Inferior parietal cortex (tissue), 1 donor: Measurements from ENCODE around the gene HIP1R.
A peak's percentile ranks its signal among the peaks of the same experiment; 100 is the strongest.
"Not testable (repeated sequence)": the region's sequence is repeated elsewhere in the genome, so short reads cannot be mapped to it uniquely, and the experiment has no call there.

Experiments
- DNase-seq: peaks from one replicate; pipeline ENCODE4 v3.0.0-alpha.2; 2016; ENCODE audit errors: extremely low spot score

HIP1R gene

DNA sequence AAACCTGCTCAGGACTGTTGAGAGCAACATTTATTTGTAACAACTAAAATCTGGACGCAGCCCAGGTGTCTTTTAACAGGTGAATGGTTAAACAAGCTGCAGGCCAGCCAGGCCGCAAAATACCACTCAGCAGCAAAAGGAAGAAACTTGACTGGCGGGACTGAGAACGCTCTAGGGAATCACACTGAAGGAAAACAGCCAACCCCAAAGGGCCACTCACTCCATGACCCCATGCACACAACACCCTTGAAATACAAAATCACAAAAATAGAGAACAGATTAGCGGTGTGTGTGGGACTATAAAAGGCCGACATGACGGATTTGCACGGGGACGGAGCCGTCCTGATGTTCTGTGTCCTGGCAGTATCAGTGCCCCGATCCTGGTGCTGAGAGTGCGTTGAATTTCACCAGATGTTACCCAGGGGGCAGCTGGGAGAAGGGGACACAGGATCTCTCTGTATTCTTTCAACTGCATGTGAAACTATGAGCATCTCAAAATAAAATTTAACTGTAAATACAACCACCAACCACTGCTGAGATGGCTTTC is 37.6 kb downstream of the HIP1R start:
- DNase-seq, result no peak

DNA sequence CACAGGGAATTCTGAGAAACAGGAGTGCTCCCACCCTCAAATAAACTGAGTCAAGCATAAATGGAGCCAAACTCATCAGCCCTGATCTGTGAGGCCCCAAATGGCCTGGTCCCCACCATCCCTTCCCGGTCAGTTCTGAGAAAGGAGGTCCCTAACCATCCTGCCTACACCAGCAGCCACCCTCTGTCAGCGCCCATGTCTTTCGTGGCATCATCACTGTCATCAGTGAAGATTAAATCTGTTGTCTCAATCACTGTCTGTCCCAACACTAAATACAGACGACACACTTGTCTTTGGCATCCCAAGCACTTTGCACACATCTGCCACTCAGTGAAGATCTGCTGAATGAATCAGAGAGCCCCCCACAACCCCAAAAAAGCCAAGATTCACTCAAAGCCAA is 38.3 kb downstream of the HIP1R start:
- DNase-seq, result no peak

DNA sequence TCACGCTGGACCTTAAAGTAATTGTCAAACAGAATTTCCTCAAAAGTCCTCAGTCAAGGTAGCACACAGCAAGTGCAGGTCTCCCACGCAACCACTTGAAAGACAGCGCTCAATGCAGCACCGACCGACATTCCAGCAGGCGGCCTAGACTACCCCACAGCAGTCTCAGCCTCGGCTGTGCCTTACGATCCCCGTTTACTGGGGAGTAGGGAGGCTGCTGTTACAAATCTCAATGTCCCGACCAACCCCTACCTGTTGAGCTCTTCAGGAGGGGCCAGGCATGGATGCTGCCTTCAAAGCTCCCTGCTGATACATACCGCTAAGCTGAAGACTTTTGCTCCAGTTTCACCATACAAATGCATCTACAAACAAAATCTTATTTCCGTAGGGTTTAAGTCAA is 38.8 kb downstream of the HIP1R start:
- DNase-seq, result no peak

DNA sequence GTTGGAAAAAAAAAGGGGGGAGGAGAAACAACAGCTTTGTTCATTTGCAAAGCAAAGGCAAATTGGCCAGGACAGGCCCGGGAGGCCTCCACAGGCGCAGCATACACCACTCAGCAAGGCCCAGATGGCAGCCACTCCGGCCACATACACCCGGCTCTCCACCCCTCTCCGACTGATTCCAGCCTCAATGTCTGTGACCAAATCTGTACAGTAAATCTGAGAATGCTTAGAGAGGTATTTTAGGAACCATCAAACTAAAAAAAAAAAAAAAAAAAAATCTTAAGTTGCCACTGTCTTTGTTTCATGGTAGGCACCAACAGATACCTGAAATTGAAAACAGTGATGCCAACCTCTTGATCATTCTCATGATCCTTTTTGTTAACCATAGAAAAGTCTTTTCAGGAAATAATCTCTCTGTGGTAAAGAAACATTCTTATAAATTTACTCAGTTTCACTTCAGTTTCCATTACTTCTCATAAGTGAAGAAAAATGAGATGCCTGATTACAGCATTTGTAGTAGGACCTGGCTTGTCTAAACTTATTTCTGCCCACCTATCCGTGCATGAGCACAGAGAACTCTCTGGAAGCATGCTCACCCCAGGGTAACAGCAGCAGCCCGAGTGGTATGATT is 40.4 kb downstream of the HIP1R start:
- no peak for DNase-seq

DNA sequence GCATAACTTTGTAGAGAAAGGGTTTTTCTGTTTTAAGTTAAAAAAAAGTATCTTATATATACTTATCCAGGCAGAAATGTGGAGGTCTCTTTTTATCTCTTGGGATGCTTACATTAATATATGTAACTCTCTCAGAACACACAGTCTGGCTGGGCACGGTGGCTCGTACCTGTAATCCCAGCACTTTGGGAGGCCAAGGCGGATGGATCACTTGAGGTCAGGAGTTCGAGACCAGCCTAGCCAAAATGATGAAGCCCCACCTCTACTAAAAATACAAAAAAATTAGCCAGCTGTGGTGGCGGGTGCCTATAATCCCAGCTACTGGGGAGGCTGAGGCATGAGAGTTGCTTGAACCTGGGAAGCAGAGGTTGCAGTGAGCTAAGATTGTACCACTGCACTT is 41.0 kb downstream of the HIP1R start:
- not testable (repeated sequence) for DNase-seq

DNA sequence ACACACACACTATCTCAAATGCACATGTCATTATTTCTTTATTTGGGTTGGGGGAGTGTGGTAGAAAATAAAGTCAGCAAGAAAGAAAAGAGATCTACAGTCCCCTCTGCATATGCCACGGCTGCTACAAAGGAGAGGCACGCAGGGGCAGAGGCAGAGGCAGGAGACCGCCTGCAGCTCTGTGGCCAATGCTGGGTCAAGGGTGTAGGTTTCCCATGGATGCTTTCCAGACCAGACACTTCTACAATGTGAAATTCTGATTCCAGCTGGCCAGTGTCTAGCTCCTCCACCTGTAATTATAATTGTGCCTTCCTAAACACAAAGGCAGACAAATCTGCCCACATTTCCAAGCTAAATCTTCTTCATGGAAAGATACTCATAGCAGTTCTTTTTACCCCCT is 41.5 kb downstream of the HIP1R start:
- DNase-seq, result no peak

DNA sequence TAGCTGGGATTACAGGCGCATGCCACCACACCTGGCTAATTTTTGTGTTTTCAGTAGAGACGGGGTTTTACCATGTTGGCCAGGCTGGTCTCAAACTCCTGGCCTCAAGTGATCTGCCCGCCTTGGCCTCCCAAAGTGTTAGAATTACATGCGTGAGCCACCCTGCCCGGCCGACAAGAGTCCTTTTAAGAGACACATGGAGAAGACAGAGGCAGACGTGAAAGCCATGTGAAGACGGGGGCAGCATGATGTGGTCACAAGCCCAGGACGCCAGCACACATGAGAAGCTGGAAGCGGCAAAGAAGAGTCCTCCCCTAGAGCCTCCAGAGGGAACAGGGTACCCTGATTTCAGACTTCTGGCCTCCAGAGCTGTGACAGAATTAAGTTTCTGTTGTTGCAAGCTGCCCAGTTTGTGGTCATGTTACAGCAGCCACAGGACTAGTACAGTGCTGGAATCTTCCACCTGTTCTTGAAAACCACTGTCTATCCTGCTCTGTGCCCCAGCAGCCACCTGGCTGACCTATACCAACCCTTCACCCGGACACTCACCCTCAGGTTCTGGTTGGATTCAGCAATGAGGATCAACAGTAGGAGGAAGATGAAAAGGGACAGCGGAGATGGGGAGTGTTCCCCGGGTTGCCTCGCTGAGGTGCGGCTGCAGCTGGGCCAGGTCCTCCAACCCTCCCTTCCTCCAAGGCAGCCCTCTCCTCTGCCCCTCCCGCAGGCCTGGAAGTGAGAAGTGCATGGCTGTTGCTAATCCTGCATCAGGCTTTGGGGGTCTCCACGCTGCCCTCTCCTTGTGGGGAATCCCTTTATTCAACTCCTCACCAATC is 43.7 kb downstream of the HIP1R start:
- DNase-seq, result no peak

DNA sequence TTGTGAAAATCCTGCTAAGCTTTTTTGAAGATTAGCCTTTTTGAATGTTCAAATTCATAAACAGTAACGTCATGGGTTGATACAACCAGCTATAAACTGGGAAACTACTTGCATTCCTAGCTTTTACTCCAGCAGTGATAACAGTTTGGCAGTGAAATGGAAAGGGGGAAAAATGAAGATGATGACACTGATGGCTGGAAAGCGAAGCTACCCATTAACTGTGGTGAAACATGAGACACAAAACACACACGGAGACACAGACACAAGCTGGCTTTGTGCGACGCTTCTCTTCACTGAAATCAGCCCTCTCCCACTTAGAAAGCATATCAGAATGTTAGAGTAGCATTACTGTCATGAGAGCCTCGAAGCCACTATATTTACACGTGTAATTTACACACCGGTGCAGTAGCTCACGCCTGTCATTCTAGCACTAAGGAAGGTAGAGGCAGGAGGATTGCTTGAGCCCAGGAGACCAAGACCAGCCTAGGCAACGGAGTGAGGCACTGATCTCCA is 45.0 kb downstream of the HIP1R start:
- DNase-seq, result no peak

DNA sequence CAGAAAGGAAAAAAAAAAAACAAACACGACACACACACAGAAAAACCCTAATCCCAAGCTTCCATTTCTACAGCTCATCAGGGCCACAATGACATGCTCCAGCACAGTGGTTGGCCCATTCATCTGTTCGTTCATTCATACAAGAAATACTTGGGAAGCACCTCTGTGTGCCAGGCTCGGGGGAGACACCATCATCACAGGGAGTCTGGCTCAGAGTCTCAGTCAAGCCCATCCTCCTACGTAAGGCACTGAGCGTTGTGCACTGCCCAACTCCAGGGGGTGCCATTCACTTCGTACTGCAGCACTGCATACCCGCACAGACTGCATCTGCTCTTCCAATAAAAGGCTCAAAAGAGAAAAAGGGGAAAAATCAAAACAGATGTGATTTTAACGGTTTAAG is 45.4 kb downstream of the HIP1R start:
- DNase-seq, result peak; percentile 77

DNA sequence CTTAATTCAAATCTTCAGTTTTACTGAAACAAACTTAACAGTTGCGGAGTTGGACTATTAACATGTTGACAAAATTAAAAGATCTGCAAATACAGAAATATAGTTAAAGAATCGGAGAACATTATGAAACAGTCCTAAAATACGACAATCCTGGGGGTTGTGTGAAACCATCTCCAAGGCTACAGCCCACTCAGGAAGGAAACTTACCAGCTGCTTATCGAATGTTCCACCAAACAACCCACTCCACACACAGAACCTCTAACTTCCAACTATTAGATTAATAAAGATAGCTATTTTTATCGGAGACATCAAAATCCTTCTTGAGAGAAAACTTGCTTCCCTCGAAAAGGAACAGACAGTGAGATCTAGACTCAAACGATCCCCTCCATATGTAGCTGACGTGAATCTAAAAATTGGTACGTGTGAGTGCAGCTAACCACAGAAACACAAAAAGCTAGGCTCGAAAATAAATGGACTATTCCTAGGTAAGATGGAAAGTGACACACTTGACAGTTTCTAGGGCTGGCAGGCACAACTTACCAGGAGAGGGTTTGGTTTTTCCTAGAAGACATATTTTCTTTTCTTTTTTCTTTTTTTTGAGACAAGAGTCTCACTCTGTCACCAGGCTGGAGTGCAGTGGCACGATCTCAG is 47.8 kb downstream of the HIP1R start:
- DNase-seq, result no peak

DNA sequence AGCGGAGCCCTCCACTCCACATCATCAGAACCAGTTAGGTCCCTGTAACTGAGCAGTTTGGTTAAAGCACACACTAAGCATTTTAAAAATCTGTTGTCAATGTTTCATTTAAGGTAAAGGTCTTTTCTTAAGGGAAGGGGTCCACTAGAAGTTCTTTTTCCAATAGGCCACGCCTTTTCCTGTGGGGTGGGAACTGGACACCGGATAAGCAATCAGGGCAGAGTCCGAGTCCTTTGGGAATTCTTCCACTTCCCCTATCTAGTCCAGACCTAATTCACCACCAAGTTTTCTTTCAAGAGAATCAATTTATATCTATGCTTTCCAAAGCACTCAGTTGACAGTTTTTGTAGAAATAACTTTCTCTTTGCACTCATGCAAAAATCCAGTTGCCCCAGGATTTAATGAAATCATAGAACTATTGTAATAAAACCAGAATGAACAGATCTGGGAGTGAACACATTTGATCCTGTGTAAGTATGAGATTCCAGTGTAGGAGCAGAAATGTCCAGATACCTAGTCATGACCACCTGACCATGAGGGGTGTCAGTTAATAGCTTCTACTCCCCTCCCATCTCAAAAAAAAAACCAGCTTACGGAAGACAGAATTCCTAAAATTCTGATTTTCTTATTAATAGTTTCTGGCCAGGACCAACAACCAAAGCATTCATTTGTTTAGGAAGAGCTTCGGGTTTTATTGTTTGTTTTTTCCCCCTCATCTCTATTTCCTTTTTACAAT is 49.0 kb downstream of the HIP1R start:
- no peak for DNase-seq

DNA sequence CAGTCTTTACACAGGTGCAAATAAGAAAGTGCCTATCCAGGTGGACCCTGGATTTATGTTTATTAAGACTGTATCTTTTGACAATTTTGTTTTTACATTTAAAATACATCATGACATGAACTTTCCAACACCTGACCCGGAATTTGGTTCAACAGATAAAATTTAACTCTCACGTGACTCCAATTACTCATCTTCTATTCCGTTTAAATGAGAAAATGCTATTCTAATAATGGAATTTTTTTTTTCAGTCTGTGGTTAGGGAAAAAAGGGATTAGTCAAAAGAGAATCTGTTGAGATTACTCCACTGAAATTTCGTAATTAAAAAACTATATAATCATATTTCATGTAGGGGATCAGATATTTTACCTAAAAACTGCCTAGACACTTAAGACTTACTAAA is 49.6 kb downstream of the HIP1R start:
- DNase-seq, result no peak

DNA sequence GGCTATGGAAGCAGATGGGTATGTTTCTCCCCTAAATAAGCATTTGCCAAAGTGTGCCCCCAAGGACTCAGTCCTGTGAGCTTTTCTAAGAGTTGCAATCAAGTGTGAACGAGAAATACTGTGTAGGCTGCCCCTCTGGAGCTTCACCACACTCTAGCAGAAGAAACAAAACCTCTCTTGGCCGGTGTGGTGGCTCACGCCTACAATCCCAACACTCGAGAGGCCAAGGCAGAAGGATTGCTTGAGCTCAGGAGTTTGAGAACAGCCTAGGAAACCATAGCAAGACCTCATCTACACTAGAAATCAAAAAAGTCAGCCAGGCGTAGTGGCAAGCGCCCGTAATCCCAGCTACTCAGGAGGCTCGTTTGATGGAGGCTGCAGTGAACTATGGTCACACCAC is 50.9 kb downstream of the HIP1R start:
- no peak for DNase-seq

DNA sequence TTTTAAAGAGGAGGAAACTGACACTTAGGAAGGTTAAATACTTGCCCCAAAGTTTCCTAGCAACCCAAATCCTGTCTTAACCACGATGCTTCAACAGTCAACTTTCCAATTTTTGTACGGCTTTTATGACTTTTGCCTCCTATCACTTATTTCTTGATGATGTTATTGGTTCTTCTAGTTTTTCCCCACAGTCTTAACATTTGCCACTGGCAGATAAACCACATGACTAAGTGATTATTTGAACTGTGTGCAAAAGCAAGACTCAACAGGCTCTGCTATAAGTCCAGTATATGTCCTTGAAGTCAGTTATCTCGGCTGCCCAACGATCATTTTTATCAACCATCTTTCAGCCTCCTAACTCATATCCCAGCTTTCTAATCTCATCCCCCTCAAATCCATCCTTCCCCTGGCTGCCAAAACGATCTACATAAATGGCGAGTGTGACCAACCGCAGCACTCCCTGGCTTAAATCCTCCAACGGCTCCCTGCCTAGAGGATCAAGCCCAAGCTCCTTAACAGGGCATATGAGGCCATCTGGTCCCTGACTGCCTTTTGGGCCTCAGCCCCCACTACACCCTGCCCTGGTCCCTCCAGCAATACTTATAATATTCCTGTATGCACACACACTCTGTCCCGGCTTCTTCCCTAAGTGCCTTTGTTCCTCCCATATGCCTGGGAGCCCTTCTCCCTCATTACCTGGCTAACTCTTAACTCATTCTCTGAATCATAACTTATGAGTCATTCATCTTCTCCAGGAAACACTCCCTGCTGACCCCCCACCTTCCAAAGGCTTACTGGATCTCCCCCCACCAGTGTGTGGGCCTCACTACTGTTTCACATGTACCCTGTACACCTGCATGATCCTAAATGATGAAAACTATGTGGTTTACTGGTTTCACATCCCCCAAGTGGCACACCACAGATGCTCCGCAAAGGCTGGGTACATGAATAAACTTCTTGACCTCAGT is 51.9 kb downstream of the HIP1R start:
- no peak for DNase-seq

DNA sequence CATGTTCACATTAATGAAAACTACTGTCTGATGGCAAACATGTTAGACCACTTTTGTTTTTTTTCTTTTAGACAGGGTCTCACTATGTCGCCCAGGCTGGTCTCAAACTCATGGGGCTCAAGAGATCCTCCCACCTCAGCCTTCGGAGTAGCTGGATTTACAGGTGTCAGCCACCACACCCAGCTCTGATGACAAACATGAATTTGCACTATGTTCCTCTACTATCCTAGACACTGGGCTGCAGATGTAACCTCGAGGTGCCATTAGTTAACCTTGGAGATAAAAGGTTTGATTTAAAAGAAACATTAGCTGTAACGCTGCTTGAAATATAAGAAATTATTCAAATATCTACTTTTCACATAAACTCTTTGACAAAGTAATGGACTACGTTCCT is 52.6 kb downstream of the HIP1R start:
- DNase-seq, result no peak

DNA sequence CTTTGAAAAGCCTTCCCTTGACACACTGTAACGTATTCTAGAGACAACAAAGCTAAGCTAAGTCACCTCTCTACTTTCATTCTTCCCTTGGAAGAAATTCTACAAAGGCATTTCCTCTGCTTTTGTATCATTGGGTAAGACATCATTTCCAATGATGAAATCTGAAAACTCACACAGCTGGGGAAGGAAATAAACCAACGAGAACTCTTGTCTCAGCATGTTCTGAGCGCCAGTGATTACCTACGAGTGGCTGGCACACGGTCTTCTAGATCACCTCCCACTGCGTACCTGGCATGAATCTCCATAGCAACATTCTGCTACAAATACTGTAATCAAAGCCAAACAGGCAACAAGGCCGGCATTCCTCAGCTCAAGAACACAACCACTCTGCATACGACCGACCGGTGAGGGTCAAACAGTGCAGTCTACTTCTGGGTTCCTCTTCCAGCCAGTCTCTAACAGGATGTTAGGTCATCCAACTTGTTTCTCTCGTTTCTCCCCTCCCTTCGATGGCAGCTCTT is 53.0 kb downstream of the HIP1R start:
- no peak for DNase-seq

DNA sequence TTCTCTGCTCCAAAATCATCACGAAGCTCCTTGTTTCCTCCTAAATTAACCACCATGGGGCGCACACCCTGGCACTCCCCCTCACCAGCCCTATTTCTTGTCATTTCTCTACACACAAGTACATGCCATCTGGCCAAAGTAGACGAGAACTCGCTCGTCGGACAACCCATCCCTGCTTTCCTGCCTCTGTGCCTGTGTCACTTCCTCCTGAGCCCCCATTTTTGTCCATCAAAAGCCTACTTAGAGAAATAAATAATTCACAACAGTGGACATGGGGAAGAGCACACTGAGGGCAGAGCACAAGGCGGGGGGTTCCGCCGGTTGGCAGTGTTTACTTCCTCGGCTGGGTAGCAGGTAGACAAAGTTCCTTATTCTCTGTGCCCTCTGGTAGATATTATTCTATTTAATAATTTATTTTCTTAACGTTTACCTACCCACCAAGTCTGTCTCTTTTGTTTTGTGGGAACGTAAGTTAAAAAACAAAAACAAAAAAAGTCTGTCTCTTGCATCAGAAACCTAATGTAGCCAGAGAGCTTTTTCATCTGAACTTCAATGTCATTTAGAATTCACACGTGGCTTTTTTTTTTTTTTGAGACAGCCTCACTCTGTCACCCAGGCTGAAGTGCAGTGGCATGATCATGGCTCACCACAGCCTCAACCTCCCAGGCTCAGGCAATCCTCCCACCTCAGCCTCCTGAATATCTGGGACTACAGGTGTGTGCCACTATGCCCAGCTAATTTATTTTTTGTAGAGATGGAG is 54.7 kb downstream of the HIP1R start:
- DNase-seq, result no peak

DNA sequence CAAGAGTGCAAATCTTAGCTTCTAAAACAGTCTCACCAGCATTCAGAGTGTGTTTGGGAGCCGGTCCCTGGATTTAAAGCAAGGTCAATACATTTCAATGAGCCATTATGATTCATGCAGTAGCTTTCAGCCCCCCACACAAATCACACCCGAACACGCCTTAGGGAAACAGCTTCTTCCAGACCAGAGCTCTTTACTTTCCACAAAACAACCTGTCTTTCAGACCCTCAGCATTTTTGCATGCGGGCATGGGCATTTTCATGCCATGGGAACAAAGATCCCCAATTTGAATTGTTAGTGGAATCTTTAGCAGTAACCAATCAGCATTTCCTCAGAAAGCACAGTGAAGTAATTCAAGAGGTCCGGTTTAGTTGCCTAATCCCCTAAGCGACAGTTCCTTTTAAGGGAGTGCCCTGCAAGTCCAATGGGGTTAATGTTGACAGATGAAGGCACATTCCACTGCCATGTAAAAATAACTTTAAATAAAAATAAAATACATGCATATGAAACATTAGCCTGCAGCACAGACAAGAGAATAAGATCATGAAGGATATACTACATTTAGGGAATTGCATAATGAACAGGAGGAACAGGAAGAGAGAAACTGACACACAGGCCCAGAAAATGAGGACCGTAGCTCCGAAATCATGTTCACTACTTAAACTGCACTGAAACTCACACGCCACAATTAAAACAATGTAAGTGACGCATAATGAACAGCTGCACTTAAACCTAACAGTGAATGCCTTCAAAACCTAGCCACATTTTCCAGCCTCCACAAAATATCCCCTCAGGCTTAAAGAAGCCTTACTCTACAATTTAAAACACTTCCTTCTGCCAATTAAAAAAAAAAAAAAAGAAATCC is 56.6 kb downstream of the HIP1R start:
- no peak for DNase-seq

DNA sequence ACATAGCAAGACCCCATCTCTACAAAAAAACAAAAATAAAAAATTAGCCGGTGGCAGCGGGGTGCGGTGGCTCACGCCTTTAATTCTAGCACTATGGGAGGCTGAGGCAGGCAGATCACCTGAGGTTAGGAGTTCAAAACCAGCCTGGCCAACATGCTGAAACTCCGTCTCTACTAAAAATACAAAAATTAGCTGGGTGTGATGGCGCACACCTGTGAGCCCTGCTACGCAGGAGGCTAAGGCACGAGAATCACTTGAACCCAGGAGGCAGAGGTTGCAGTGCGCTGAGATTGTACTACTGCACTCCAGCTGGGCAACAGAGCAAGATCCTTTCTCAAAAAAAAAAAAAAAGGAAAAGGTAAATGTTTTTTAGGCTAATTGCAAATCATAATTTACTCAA is 57.5 kb downstream of the HIP1R start:
- not testable (repeated sequence) for DNase-seq
